K562 (cell line): ENCODE results near the gene BRICD5. TPM values are rescaled to one million over a fixed set of nuclear protein-coding genes. Genes with fewer than 3 reads are reported as not detected.

Experiments
- ATAC-seq: fragments of 200-7000 bp; cut with Tn5 transposase; 3 replicates; pipeline ENCODE4 v1.9.1; 2020; ENCODE audit warnings: moderate library complexity
- BruUV-seq: library from RNA; stranded (reverse); fragments of 400-500 nt; replicated peaks from 2 replicates; lab custom pipeline; 2021; lab: Mats Ljungman, UMichigan
- CTCF ChIA-PET: fragments of 300-600 bp; formaldehyde crosslinking; extraction: SDS; loops from one replicate; lab custom pipeline; 2021; ENCODE audit warnings: low intra/inter-chr PET ratio; lab: Yijun Ruan, JAX
- POLR2A ChIA-PET: fragments of 300-600, 350-650 bp; sonication (Branson Sonifier 250); formaldehyde crosslinking; extraction: SDS; loops from one replicate; lab custom pipeline; 2021; ENCODE audit warnings: antibody characterized with exemption, inconsistent platforms; lab: Yijun Ruan, JAX
- DNase-seq, 4 experiments: peaks; one replicate each; pipeline versions ENCODE4 v3.0.0 to v3.0.0-alpha.2; 2011 to 2018; ENCODE audit warnings: low spot score in 3 of 4, mixed read lengths in 3 of 4; ENCODE audit errors: extremely low read depth in 1 of 4
- FAIRE-seq: peaks from 2 replicates; lab custom pipeline; 2011; peaks lifted over from hg19 to GRCh38; lab: Jason Lieb, UNC
- H2AFZ ChIP-seq: 2 replicates; pipeline ENCODE4 v1.6.0; 2011; ENCODE audit warnings: low read depth, low read length, control low read depth, inconsistent platforms
- H3K27ac ChIP-seq: fragments of 200-600 bp; 3 replicates; pipeline ENCODE4 v1.8.0; 2011; ENCODE audit warnings: low read depth, mild to moderate bottlenecking, control low read depth, inconsistent platforms, low read length, moderate library complexity, mixed read lengths; ENCODE audit errors: extremely low read depth
- H3K27me3 ChIP-seq, 2 experiments: fragments of 300-600 bp in 1 of 2; 2 replicates in 1 of 2; 3 replicates in 1 of 2; pipeline versions ENCODE4 v1.6.0 to v1.8.0; 2011; ENCODE audit warnings: inconsistent platforms in 2 of 2, low read length in 2 of 2, mild to moderate bottlenecking in 1 of 2, mixed read lengths in 1 of 2, moderate library complexity in 1 of 2; ENCODE audit not compliant: control insufficient read depth in 2 of 2, insufficient read depth in 2 of 2
- H3K36me3 ChIP-seq: fragments of 300-600 bp; 3 replicates; pipeline ENCODE4 v1.8.0; 2011; ENCODE audit warnings: mild to moderate bottlenecking, low read length, inconsistent platforms; ENCODE audit not compliant: control insufficient read depth, insufficient read depth
- H3K4me1 ChIP-seq, 2 experiments: fragments of 200-600 bp in 1 of 2; replicated peaks in 1 of 2; 2 replicates in 1 of 2; 3 replicates in 1 of 2; pipeline versions ENCODE4 v1.5.1 to v1.8.0; 2011; ENCODE audit warnings: inconsistent platforms in 2 of 2, low read length in 2 of 2, mild to moderate bottlenecking in 1 of 2, mixed read lengths in 1 of 2, moderate library complexity in 1 of 2; ENCODE audit not compliant: control insufficient read depth in 2 of 2, insufficient read depth in 2 of 2
- H3K4me2 ChIP-seq: 2 replicates; pipeline ENCODE4 v1.6.1; 2011; ENCODE audit warnings: low read length, control low read depth, inconsistent platforms, mixed read lengths; ENCODE audit not compliant: insufficient read depth
- H3K4me3 ChIP-seq: fragments of 200-600 bp; sonication (generic), shearing (Covaris generic); 2 replicates; pipeline ENCODE4 v1.5.1; 2016; ENCODE audit warnings: control low read depth, inconsistent platforms
- H3K79me2 ChIP-seq: fragments of 200-600 bp; 3 replicates; pipeline ENCODE4 v1.8.0; 2011; ENCODE audit warnings: low read length, inconsistent platforms; ENCODE audit not compliant: control insufficient read depth, insufficient read depth
- H3K9ac ChIP-seq, 2 experiments: 2 replicates each; pipeline versions ENCODE4 v1.6.0 to v1.6.1; 2011; ENCODE audit warnings: low read depth in 2 of 2, low read length in 2 of 2, control low read depth in 1 of 2, inconsistent platforms in 1 of 2, mild to moderate bottlenecking in 1 of 2, mixed read lengths in 1 of 2; ENCODE audit not compliant: insufficient read depth in 1 of 2
- H3K9me1 ChIP-seq: one replicate; pipeline ENCODE4 v1.6.0; 2011; ENCODE audit warnings: inconsistent platforms, mild to moderate bottlenecking, low read length, moderate library complexity; ENCODE audit not compliant: control insufficient read depth, insufficient read depth
- H3K9me3 ChIP-seq: replicated peaks from 2 replicates; pipeline ENCODE4 v1.5.1; 2011; ENCODE audit warnings: low read depth, low read length, inconsistent platforms; ENCODE audit not compliant: control insufficient read depth, insufficient read depth
- H4K20me1 ChIP-seq: replicated peaks from 2 replicates; pipeline ENCODE4 v1.6.1; 2011; ENCODE audit warnings: low read length, inconsistent platforms, mixed read lengths; ENCODE audit not compliant: control insufficient read depth, insufficient read depth
- CHD1 ChIP-seq: fragments of 200-600 bp; sonication (generic); IDR thresholded peaks from one replicate; pipeline ENCODE4 v1.6.1; 2012; ENCODE audit warnings: mild to moderate bottlenecking, moderate library complexity, low read length, inconsistent platforms
- GABPB2 ChIP-seq: fragments of 250-450 bp; sonication (Bioruptor Pico); conservative IDR thresholded peaks from 2 replicates; pipeline ENCODE4 v1.5.1; 2021; ENCODE audit warnings: mild to moderate bottlenecking
- HMBOX1 ChIP-seq: sonication (generic); IDR thresholded peaks from 2 replicates; pipeline ENCODE4 v1.6.1; 2016
- PPARD ChIP-seq: fragments of 250-450 bp; sonication (Bioruptor Pico); IDR thresholded peaks from 2 replicates; pipeline ENCODE4 v1.8.0; 2022; ENCODE audit warnings: inconsistent platforms, mild to moderate bottlenecking, moderate library complexity
- SMARCA4 ChIP-seq: fragments of 450-650 bp; IDR thresholded peaks from 2 replicates; pipeline ENCODE4 v1.6.1; 2016
- TAF7 ChIP-seq: fragments of 450-650 bp; IDR thresholded peaks from 2 replicates; pipeline ENCODE4 v1.6.1; 2016; ENCODE audit warnings: missing genetic modification characterization, missing compliant biosample characterization
- TCF7 ChIP-seq: sonication (generic); IDR thresholded peaks from 2 replicates; pipeline ENCODE4 v1.6.1; 2016; ENCODE audit warnings: antibody characterized with exemption, borderline replicate concordance
- TEAD2 ChIP-seq: fragments of 450-650 bp; IDR thresholded peaks from 2 replicates; pipeline ENCODE4 v1.6.1; 2016; ENCODE audit warnings: missing genetic modification characterization, control low read depth, missing compliant biosample characterization
- XRCC4 ChIP-seq: IDR thresholded peaks from one replicate; pipeline ENCODE4 v1.6.1; 2011; ENCODE audit not compliant: insufficient read depth, insufficient read length; ENCODE audit errors: extremely low read depth
- ZFP30 ChIP-seq: fragments of 250-450 bp; sonication (Bioruptor Pico); IDR thresholded peaks from 2 replicates; pipeline ENCODE4 v1.8.0; 2022; ENCODE audit warnings: moderate library complexity, mild to moderate bottlenecking, inconsistent platforms, borderline replicate concordance
- ZNF280A ChIP-seq: fragments of 450-650 bp; IDR thresholded peaks from 2 replicates; pipeline ENCODE4 v1.6.1; 2018; ENCODE audit warnings: mild to moderate bottlenecking, low read depth; ENCODE audit not compliant: partially characterized antibody
- ZNF280B ChIP-seq: fragments of 250-450 bp; sonication (Bioruptor Pico); IDR thresholded peaks from 2 replicates; pipeline ENCODE4 v1.5.1; 2021; ENCODE audit warnings: mild to moderate bottlenecking
- WGBS: fragments of 100-300 bp; shearing (Covaris generic); methylation state at CpG from one replicate; pipeline ENCODE4 v1.1.6; 2016; ENCODE audit warnings: low coverage, mixed read lengths; ENCODE audit not compliant: insufficient coverage; ENCODE audit errors: missing lambda C conversion rate; 5-methylcytosine and 5-hydroxymethylcytosine counted together
- in situ Hi-C: fragments of 300-500 bp; cut with MboI; formaldehyde crosslinking; loops from 4 replicates; pipeline ENCODE4 v1.15.0; 2018; ENCODE audit warnings: inconsistent platforms, mixed read lengths
- intact Hi-C: fragments of 100-400 bp; cut with micrococcal nuclease; formaldehyde crosslinking; loops from 2 replicates; pipeline ENCODE4 v1.14.2; 2022
- polyA plus RNA-seq, 8 experiments: library from polyadenylated mRNA; depleted of rRNA in 4 of 8; stranded (reverse) in 5 of 8; unstranded in 3 of 8; fragments of >200 nt; fragmentation: Nextera tagmentation in 2 of 8; fragmentation: Illumina TruSeq in 1 of 8; extraction: Ambion mirVana in 2 of 8; extraction: Trizol in 1 of 8; gene quantifications; 2 replicates each; pipeline versions ENCODE4 v1.2.1 to v1.2.3, GENCODE V29; 2011 to 2014; ENCODE audit warnings: inconsistent platforms in 1 of 8, missing spikeins in 1 of 8
- total RNA-seq, 7 experiments: library from RNA; depleted of rRNA in 6 of 7; stranded (reverse); fragments of >200 nt in 6 of 7; fragmentation: Illumina TruSeq in 2 of 7; extraction: Trizol in 2 of 7; gene quantifications; 2 replicates each; pipeline versions ENCODE4 v1.2.1 to v1.2.3, GENCODE V29; 2011 to 2021; ENCODE audit warnings: low replicate concordance in 1 of 7

BRICD5 gene
- total and polyA plus RNA-seq, 9 of the 15 experiments (the other 6 are each of a cell fraction or from before 2014, with no cell fraction given) = 0.24 to 15.1 (median 2.4) TPM; not detected in 1

GRCh38 chr16:2208308-2208707 lies 2.4 kb downstream of the BRICD5 start:
- DNase-seq (no peak), ATAC-seq (no peak), FAIRE-seq (no peak)
- Histone ChIP-seq H3K9me3 (no peaks in the 10 kb centered on the region), H3K27me3 (no peaks in the 10 kb centered on the region), H4K20me1 (peaks cover 17% of the 10 kb centered on the region), H3K27ac (no peak overlapping the region), H2AFZ (no peak overlapping the region), H3K79me2 (peaks cover 61% of the 10 kb centered on the region), H3K4me1 (peaks cover 32 to 91% of the 10 kb centered on the region in 2 experiments), H3K9ac (peak overlapping the region in 1 of 2 experiments; percentile 96; a peak in 2 of 4 replicates), H3K4me2 (no peak overlapping the region), H3K4me3 (no peak overlapping the region), H3K36me3 (peaks cover 57% of the 10 kb centered on the region; the same call in 2 of the 3 replicates), H3K9me1 (no peaks in the 10 kb centered on the region)
- intact Hi-C loops = no loop called here
- in situ Hi-C loops = no loop called here
- WGBS = 86% methylated on average over 19 of the region's 23 CpGs
- BruUV-seq = no TSS peak
- POLR2A ChIA-PET = interaction anchor here (0.6 to 1.3 kb wide), 5 partner anchors 9 to 53 kb away, joined by 3 to 4 read pairs (median 3); partner anchors contain the start of genes ECI1 and TRAF7
- CTCF ChIA-PET = no interaction called here
- TF ChIP-seq SMARCA4 (no peak), PPARD (no peak), ZNF280B (CRISPR knock-in tag) (no peak)

- no peak overlapping the region for H2AFZ ChIP-seq
- H3K4me2 ChIP-seq = no peak overlapping the region
- intact Hi-C loops = no loop called here
- in situ Hi-C loops = no loop called here
- H3K36me3 ChIP-seq = peaks cover 52% of the 10 kb centered on the region; the same call in 2 of the 3 replicates
- DNase-seq (no peak), ATAC-seq (no peak), FAIRE-seq (no peak)
- WGBS = 99% methylated on average over 8 of the region's 9 CpGs
- no peaks in the 10 kb centered on the region for H3K9me3 ChIP-seq
- no peak overlapping the region for H3K27ac ChIP-seq
- CTCF ChIA-PET = no interaction called here
- H4K20me1 ChIP-seq = peaks cover 13% of the 10 kb centered on the region
- no TSS peak for BruUV-seq
- H3K4me1 ChIP-seq = peaks cover 28 to 87% of the 10 kb centered on the region in 2 experiments
- H3K9ac ChIP-seq = peak overlapping the region in 1 of 2 experiments; percentile 96; a peak in 2 of 4 replicates
- H3K27me3 ChIP-seq = no peaks in the 10 kb centered on the region
- no peaks in the 10 kb centered on the region for H3K9me1 ChIP-seq
- peaks cover 57% of the 10 kb centered on the region for H3K79me2 ChIP-seq
- no peak overlapping the region for H3K4me3 ChIP-seq
- POLR2A ChIA-PET = interaction anchor here (0.9 to 1.3 kb wide), 3 partner anchors 8 to 52 kb away, joined by 3 to 4 read pairs (median 3); partner anchors contain the start of gene TRAF7
- TF ChIP-seq TEAD2 (tag) (no peak), CHD1 (no peak), ZNF280A (no peak), TCF7 (no peak), GABPB2 (CRISPR knock-in tag) (no peak), HMBOX1 (no peak), ZFP30 (CRISPR knock-in tag) (no peak), TAF7 (tag) (no peak), XRCC4 (no peak)
Observed at GRCh38 chr16:2207872-2208271, 2.8 kb downstream of the BRICD5 start.
